Right ventricle myocardium superior (tissue), 1 donor: ENCODE measurements around the gene ZNF316. TPM values are rescaled to one million over a fixed set of nuclear protein-coding genes. Genes with fewer than 3 reads are reported as not detected.
"Not testable (repeated sequence)": the region's sequence is repeated elsewhere in the genome, so short reads cannot be mapped to it uniquely, and the experiment has no call there.

Experiments
- ATAC-seq: fragments of 200-7000 bp; cut with Tn5 transposase; one replicate; pipeline ENCODE4 v1.9.1; 2020; ENCODE audit warnings: mild to moderate bottlenecking; ENCODE audit not compliant: poor library complexity
- DNase-seq: peaks from one replicate; pipeline ENCODE4 v3.0.0-alpha.2; 2020
- intact Hi-C: fragments of 100-400 bp; cut with DNase I; formaldehyde crosslinking; loops from one replicate; pipeline ENCODE4 v1.11.2; 2022
- total RNA-seq: library from RNA; stranded (reverse); fragmentation: NEBNext Ultra II Directional; extraction: Animal tissue kit (Norgen Biotek cat#: 25700); gene quantifications from one replicate; pipeline ENCODE4 v1.2.1, GENCODE V29; 2021
- donor health status: DM: no; HTN: yes; CAD: no; lungs with severe emphysema.

ZNF316 gene
- total RNA-seq, 1 donor from 2014 or later: 16.2 TPM

- ATAC-seq (no peak), DNase-seq (no peak)
- intact Hi-C loops: no loop called here
These were observed 18.5 kb upstream of the ZNF316 start for GRCh38 chr7:6618621-6619020.

GRCh38 chr7:6619961-6620360, 17.2 kb upstream of the ZNF316 start:
- ATAC-seq (no peak), DNase-seq (no peak)
- intact Hi-C loops: no loop called here

DNA sequence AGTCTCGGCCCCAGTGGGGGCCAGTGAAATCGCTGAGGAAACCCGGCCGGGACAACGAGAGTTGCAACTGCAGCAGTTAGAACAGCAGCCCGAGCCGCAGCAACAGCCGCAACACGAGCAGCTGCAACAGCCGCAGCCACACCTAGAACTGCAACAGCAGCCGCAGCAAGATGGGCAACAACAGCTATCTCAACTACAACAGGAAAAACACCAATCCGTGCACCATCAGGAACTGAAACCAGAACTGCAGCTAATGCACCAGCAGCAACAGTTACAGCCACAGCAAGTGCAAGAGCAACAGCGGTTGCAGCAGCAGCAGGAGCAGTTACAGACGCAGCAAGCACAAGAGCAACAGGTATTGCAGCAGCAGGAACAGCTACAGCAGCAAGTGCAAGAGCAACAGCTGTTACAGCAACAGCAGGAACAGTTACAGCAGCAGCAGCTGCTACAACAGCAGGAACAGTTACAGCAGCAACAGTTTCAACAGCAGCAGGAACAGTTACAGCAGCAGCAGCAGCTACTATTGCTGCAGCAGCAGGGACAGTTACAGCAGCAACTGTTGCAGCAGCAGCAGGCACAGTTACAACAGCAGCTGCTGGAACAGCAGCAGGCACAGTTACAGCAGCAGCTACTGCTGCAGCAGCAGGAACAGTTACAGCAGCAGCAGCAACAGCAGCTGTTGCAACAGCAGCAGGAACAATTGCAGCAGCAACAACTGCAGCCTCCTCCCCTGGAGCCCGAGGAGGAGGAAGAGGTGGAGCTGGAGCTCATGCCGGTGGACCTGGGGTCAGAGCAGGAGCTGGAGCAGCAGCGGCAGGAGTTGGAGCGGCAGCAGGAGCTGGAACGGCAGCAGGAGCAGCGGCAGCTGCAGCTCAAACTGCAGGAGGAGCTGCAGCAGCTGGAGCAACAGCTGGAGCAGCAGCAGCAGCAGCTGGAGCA, 15.7 kb upstream of the ZNF316 start:
- ATAC-seq (no peak), DNase-seq (no peak)
- intact Hi-C loops: no loop called here

GRCh38 chr7:6622134-6622710, 14.9 kb upstream of the ZNF316 start:
- intact Hi-C loops: no loop called here
- DNase-seq (no peak), ATAC-seq (no peak)

DNA sequence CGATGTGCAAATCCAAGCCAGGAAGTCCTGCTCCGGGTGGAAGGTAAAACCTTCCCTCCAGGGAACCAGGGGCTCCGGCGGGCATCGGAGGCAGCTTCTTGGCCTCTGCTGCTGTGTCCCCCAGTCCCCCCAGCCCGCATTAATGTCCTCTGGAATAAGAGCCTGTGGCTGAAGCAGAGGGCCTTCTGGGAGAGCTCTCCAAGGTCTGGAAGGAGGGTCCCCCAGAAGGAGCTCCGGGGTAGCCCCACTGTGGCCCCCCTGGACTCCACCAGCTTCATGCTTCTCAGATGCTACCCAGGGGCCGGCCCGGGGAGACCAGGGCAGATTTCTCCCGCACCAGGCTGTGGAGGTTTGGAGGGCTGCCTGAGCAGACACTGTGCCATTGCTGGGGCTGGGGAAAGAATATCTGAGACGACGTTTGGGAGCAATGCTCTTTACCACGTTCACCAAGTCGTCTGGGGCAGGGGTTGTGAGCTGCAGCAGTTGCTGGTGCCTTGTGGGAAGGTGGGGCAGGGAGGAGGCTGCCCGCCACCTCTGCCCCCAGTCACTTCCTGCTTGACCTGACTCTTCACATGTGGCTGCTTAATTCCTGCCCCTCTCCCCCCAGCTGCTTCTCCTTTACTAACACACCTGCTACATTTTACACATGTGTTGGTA, 13.4 kb upstream of the ZNF316 start:
- no peak for ATAC-seq
- intact Hi-C loops: no loop called here
- DNase-seq: no peak

GRCh38 chr7:6624246-6624611, 12.9 kb upstream of the ZNF316 start:
- DNase-seq (no peak), ATAC-seq (no peak)
- intact Hi-C loops: no loop called here

DNA sequence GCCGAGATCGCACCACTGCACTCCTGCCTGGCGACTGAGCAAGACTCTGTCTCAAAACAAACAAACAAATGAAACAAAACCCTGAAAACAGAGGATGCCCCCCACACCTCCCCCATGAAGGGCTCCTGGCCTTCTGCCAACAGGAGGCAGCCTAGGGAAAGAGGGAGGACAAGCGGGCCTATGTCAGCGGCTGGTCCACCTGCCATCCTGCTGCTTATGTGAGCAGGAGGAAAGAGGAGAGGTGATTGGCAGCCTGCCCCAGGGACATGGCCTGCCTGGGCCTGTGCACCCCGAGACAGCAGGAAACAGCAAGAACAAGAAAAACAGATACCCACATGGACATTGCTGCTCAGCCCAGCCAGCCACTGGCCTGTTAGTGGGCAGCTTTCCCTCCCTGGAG, 9.1 kb upstream of the ZNF316 start:
- DNase-seq (no peak), ATAC-seq (no peak)
- intact Hi-C loops: no loop called here

DNA sequence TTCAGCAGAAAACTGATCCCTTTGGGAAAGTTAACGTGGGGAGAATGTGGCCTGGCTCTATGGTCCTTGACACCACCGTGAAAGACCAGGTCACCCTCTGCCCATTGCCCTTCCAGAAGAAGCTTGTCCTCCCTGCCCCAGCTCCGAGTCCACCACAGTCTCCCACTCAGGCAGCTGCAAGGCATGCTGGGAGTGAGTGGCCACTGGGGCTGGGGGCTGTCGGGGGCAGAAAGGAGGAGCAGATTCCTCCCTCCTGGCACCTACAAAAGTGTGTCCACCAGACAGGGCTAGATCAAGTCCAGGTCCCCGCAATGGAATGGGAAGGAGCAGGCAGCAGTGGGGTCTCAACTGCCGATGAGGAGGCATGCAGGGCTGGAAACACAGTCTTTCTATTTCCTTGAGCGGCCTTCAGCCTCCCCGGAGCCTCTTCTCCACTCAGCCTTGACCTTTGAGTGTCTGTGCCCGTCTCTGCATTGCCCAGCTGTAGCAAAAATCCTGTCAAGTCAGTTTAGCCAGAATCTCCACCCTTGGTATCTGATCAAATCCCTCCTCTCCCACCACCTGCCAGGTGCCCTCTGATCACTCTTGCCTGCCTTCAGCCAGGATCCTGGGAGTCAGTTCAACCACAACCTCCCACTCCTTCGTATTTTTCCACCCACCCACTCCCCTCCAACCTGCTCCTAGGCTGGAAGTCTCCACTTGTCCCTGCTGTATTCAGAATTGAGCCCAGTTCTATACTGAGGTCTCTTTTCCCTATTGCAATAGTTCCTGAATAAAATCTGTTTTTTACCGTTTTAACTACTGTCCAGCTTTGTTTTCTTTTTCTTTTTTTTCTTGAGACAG, 6.9 kb upstream of the ZNF316 start:
- intact Hi-C loops: no loop called here
- ATAC-seq: no peak

DNA sequence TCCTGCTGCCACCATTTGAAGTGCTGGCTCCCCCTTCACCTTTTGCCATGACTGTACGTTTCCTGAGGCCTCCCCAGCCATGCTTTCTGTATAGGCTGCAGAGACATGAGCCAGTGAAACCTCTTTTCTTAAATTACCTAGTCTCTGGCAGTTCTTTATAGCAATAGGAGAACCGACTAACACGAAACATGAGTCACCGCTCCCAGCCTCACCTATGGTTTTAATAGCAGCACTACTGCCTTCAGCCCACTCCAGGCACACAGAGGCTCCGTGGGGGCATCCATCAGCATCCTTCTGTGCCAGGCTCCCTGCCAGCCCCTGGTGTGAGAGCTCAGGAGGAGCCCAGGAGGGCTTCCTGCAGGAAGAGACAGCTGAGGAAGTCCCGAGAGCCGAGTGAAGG, 5.5 kb upstream of the ZNF316 start:
- intact Hi-C loops: no loop called here
- no peak for DNase-seq
- no peak for ATAC-seq

More for the DNA sequence above, 6.9 kb upstream of the ZNF316 start:
- no peak for DNase-seq

DNA sequence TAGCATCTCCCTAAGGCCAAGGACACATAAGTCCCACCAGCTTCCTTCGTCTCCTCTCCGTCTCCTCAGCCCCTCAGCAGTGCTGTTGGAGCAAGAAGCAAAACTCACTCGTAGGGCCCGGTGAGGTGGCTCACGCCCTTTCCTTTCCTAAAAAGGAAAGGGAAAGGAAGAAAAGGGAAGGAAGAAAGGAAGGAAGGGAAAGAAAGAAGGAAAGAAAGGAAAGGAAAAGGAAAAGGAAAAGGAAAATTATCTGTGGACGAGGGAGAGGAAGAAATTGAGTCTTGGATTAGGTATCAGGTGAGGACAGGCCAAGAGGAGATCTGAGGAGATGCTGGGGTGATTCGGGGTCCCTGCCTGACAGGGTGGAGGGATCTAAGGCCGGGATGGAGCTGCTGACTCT, 3.1 kb upstream of the ZNF316 start:
- DNase-seq (no peak), ATAC-seq (no peak)
- intact Hi-C loops: no loop called here

DNA sequence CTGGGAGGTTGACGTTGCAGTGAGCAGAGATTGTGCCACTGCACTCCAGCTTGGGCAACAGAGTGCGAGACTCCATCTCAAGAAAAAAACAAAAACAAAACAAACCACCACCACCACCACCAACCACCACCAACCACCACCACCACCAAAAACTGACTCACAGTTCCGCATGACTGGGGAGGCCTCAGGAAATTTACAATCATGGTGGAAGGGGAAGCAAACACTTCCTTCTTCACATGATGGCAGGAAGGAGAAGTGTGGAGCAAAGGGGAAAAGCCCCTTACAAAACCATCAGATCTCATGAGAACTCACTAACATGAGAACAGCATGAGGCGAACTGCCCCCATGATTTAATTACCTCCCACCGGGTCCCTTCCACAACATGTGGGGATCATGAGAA, 2.1 kb upstream of the ZNF316 start:
- ATAC-seq, intact Hi-C loops, DNase-seq: not testable (repeated sequence)

- DNase-seq: no peak
- ATAC-seq: peak; percentile 11
- intact Hi-C loops: no loop called here
These were observed 569 bp downstream of the ZNF316 start for GRCh38 chr7:6637544-6638229.

DNA sequence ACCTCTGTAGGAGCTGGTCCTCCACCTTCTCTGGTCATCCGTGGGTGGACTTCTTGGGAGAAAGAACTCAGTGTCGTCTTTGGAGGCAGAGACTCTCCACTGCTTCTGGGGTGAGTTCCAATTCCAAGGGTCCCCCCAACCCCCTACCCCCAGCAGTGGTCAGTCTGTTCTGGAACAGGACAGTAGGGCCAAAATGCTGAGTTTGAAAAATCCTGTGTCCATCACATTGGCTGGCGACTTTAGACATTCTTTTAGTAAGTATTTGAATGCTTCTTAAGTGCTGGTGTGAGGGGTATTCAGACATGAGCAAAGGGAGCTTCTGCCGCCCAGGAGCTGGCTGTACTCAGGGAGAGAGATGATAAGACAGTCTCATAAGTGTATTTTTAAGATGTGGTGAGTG, 1.9 kb downstream of the ZNF316 start:
- DNase-seq (no peak), ATAC-seq (no peak)
- intact Hi-C loops: no loop called here

DNA sequence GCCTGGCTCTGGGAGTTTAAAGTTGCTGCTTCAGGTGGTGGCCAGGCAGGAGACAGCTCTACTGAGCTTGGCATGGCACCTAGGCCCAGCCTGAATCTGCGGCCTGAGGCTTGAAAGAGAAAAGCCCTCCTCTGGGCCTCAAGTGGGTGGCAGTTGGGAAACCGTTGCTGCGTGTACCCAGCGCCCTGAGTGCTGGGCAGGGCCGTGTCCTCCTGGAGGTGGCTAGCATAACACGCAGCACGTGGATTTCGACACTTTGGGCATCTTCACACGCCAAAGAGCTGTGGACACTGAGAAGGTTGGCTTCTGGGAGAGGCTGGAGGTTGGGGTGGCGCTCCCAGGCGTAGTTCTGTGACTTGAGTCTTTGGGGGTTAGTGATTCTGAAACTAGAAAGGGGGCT, 2.5 kb downstream of the ZNF316 start:
- intact Hi-C loops: no loop called here
- no peak for ATAC-seq
- DNase-seq: no peak

- DNase-seq (peak; percentile 70), ATAC-seq (no peak)
- intact Hi-C loops: no loop called here
These were observed 3.2 kb downstream of the ZNF316 start for GRCh38 chr7:6640246-6640721.

GRCh38 chr7:6641305-6642035, 4.4 kb downstream of the ZNF316 start:
- ATAC-seq: no peak
- intact Hi-C loops: no loop called here

DNA sequence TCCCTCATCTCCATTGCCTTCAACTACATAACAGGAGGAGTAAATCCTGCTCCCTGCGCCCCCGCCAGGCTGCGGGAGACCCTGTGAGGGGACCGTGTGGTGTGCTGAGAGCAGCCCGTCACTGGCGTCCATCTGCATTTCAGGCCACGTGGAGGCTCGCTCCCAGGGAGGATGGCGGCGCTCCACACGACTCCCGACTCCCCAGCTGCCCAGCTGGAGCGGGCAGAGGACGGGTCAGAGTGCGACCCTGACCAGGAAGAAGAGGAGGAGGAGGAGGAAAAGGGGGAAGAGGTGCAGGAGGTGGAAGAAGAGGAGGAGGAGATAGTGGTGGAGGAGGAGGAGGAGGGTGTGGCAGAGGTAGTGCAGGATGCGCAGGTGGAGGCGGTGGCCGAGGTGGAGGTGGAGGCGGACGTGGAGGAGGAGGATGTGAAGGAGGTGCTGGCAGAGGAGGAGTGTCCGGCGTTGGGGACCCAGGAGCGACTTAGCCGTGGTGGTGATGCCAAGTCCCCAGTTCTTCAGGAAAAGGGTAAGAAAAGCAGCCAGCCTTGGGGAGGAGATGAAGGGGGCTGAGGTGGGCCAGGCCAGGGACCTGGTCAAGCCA, 5.2 kb downstream of the ZNF316 start:
- ATAC-seq (no peak), DNase-seq (no peak)
- intact Hi-C loops: no loop called here

More at GRCh38 chr7:6641305-6642035, 4.4 kb downstream of the ZNF316 start:
- DNase-seq: no peak
